ENCODE results near the gene SYK. TPM values are rescaled to one million over a fixed set of nuclear protein-coding genes. Genes with fewer than 3 reads are reported as not detected.

The SYK gene
- total RNA-seq, 4 donors from 2014 or later: 6.7 to 22.2 (median 9.0) TPM

DNA sequence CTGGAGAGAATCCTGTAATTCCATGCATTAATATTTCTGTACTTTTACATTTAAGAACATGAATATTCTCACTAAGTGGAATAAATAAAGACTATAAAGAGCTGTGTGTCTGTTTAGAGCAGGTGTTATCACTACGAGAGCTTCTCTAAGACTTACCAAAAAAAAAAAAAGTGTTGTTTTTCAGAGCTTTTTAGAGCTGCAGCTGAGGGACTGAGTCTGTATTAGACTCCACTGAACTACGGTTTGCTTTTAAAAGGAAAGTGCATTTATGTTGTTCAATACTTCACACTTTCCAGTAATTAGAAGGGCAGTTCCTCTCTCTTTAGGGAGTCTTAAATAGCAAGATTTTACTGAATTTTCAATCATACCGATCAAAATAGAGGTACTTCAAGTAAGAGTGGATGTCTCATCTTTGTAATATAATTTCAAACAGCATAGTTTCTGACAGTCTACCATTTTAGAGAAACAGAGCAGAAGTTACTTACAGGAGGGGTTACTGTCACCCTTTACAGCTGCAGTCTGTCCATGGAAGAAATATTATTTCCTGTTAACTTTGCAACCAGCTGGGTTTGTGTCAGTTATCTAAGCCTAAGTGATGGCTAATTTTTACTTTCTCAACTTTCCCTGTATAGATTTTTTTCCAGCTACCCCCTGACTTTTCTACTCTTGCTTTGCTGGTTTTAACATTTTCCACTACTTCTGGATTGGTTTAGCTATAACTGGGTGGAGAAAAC, 2.4 kb downstream of the SYK start:
- H3K4me1 ChIP-seq: no peaks in the 10 kb centered on the region
- intact Hi-C loops (cut with DNase I; ENCODE audit: low total_unique reads): no loop called here

GRCh38 chr9:90805006-90805996, 3.7 kb downstream of the SYK start:
- intact Hi-C loops (cut with DNase I; ENCODE audit: low total_unique reads): no loop called here

More for the DNA sequence above, 2.4 kb downstream of the SYK start:
- TF ChIP-seq POLR2A (IDR thresholded peaks at IDR 0.05) (no peak), CTCF (IDR thresholded peaks at IDR 0.05) (no peak)
- H3K36me3 ChIP-seq: no peaks in the 10 kb centered on the region
- DNase-seq: no peak
- H3K27me3 ChIP-seq: peaks cover 0 to 22% of the 10 kb centered on the region in 2 donors
- no peak overlapping the region for H3K4me3 ChIP-seq
- no peaks in the 10 kb centered on the region for H3K9me3 ChIP-seq
- H3K27ac ChIP-seq: no peak overlapping the region

GRCh38 chr9:90807006-90807405, 5.4 kb downstream of the SYK start:
- Histone ChIP-seq H3K4me1 (no peaks in the 10 kb centered on the region), H3K27ac (no peak overlapping the region)
- intact Hi-C loops (cut with DNase I; ENCODE audit: low total_unique reads): no loop called here

More at GRCh38 chr9:90805006-90805996, 3.7 kb downstream of the SYK start:
- Histone ChIP-seq H3K4me3 (no peak overlapping the region), H3K4me1 (no peaks in the 10 kb centered on the region), H3K9me3 (no peaks in the 10 kb centered on the region), H3K27ac (no peak overlapping the region), H3K27me3 (peaks cover 0 to 22% of the 10 kb centered on the region in 2 donors), H3K36me3 (no peaks in the 10 kb centered on the region)
- no peak for DNase-seq
- no peak for TF ChIP-seq POLR2A (IDR thresholded peaks at IDR 0.05)
- TF ChIP-seq CTCF (IDR thresholded peaks at IDR 0.05): no peak

GRCh38 chr9:90808398-90808797, 6.8 kb downstream of the SYK start:
- no peaks in the 10 kb centered on the region for H3K36me3 ChIP-seq
- H3K27ac ChIP-seq: no peak overlapping the region
- intact Hi-C loops (cut with DNase I; ENCODE audit: low total_unique reads): no loop called here

More at GRCh38 chr9:90807006-90807405, 5.4 kb downstream of the SYK start:
- H3K36me3 ChIP-seq: no peaks in the 10 kb centered on the region
- peaks cover 0 to 9% of the 10 kb centered on the region in 2 donors for H3K27me3 ChIP-seq
- H3K9me3 ChIP-seq: no peaks in the 10 kb centered on the region
- no peak overlapping the region for H3K4me3 ChIP-seq
- TF ChIP-seq CTCF (IDR thresholded peaks at IDR 0.05) (no peak), POLR2A (IDR thresholded peaks at IDR 0.05) (no peak)
- DNase-seq: no peak

DNA sequence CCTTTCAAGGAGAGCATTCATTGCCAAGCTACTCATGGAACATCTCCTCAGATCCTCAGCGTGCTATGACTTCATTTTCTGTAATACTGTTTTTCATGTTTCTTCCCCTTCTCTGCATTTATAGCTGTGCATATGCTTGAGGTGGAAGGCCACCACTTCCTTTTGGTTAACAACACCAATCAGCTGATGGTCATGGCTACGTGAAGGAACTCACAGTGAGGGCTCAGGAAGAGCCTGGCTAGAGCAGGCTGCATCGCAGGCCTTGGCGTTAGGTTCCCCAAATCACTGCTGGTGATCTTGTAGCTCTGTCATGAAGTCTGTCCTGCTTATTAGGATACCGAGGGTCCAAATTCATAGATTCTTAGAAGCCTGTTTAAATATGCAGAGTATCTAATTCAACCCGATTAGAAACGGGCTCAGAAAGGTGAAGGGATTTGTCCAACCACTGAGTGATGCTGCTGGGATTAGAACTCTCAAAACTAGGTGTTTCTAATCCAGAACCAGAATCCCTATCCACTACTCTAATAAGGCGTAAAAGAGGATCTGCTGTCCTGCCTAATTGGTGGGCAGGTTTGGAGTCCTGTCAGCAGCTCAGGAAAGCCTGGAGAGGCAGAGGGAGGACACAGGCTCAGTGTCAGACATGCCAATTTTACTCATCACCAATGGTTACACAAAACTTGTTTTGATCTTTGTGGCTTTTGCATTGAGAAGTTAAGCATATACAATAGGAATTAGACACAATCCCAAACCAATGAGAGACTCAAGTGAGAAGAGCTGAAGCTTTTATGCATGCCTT, 7.5 kb downstream of the SYK start:
- no peak overlapping the region for H3K27ac ChIP-seq
- no peak for TF ChIP-seq CTCF (IDR thresholded peaks at IDR 0.05)
- TF ChIP-seq POLR2A (IDR thresholded peaks at IDR 0.05): no peak

More at GRCh38 chr9:90808398-90808797, 6.8 kb downstream of the SYK start:
- peaks cover 0 to 4% of the 10 kb centered on the region in 2 donors for H3K27me3 ChIP-seq
- TF ChIP-seq POLR2A (IDR thresholded peaks at IDR 0.05): no peak
- no peaks in the 10 kb centered on the region for H3K4me1 ChIP-seq
- H3K9me3 ChIP-seq: no peaks in the 10 kb centered on the region
- DNase-seq: no peak
- H3K4me3 ChIP-seq: no peak overlapping the region

More for the DNA sequence above, 7.5 kb downstream of the SYK start:
- Histone ChIP-seq H3K4me3 (no peak overlapping the region), H3K36me3 (no peaks in the 10 kb centered on the region), H3K4me1 (no peaks in the 10 kb centered on the region), H3K27me3 (peaks cover 0 to 4% of the 10 kb centered on the region in 2 donors), H3K9me3 (no peaks in the 10 kb centered on the region)
- intact Hi-C loops (cut with DNase I; ENCODE audit: low total_unique reads): no loop called here
- no peak for DNase-seq
